Osteocyte (in vitro differentiated cells): ENCODE results near the gene METTL6. TPM values are rescaled to one million over a fixed set of nuclear protein-coding genes. Genes with fewer than 3 reads are reported as not detected.
"Not testable (repeated sequence)": the region's sequence is repeated elsewhere in the genome, so short reads cannot be mapped to it uniquely, and the experiment has no call there.

ENCODE experiments used
- DNase-seq: peaks from one replicate; pipeline ENCODE4 v3.0.0; 2021; ENCODE audit warnings: mixed read lengths; ENCODE audit not compliant: unreplicated experiment; ENCODE audit errors: extremely low spot score
- H3K27ac Mint-ChIP-seq: one replicate; pipeline ENCODE4 v1.8.0; 2021; ENCODE audit warnings: mild to moderate bottlenecking, mixed read lengths; ENCODE audit not compliant: unreplicated experiment
- H3K27me3 Mint-ChIP-seq: one replicate; pipeline ENCODE4 v1.8.0; 2021; ENCODE audit warnings: mixed read lengths; ENCODE audit not compliant: unreplicated experiment
- H3K36me3 Mint-ChIP-seq: one replicate; pipeline ENCODE4 v1.8.0; 2021; ENCODE audit warnings: mixed read lengths; ENCODE audit not compliant: unreplicated experiment
- H3K4me1 Mint-ChIP-seq: one replicate; pipeline ENCODE4 v1.8.0; 2021; ENCODE audit warnings: mixed read lengths; ENCODE audit not compliant: unreplicated experiment
- H3K4me3 Mint-ChIP-seq: one replicate; pipeline ENCODE4 v1.8.0; 2021; ENCODE audit warnings: mild to moderate bottlenecking, moderate library complexity, mixed read lengths; ENCODE audit not compliant: unreplicated experiment
- H3K9me3 Mint-ChIP-seq: one replicate; pipeline ENCODE4 v1.8.0; 2021; ENCODE audit warnings: mixed read lengths; ENCODE audit not compliant: unreplicated experiment
- total RNA-seq: library from RNA; stranded (reverse); gene quantifications from 2 replicates; pipeline ENCODE4 v1.2.1, GENCODE V29; 2021
- TF ChIP-seq, protein P1 (sequence below): fragments of 200-600 bp; sonication (generic); IDR thresholded peaks from 2 replicates; pipeline ENCODE4 v1.5.0; 2021; ENCODE audit warnings: antibody characterized with exemption, mild to moderate bottlenecking, moderate library complexity

METTL6 gene
- total RNA-seq, 1 donor from 2014 or later = 20.5 TPM

GRCh38 chr3:15368561-15369135 is 58.7 kb downstream of the METTL6 start:
- TF ChIP-seq, protein P1, sequence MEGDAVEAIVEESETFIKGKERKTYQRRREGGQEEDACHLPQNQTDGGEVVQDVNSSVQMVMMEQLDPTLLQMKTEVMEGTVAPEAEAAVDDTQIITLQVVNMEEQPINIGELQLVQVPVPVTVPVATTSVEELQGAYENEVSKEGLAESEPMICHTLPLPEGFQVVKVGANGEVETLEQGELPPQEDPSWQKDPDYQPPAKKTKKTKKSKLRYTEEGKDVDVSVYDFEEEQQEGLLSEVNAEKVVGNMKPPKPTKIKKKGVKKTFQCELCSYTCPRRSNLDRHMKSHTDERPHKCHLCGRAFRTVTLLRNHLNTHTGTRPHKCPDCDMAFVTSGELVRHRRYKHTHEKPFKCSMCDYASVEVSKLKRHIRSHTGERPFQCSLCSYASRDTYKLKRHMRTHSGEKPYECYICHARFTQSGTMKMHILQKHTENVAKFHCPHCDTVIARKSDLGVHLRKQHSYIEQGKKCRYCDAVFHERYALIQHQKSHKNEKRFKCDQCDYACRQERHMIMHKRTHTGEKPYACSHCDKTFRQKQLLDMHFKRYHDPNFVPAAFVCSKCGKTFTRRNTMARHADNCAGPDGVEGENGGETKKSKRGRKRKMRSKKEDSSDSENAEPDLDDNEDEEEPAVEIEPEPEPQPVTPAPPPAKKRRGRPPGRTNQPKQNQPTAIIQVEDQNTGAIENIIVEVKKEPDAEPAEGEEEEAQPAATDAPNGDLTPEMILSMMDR = no peak
- Mint-ChIP-seq H3K27me3 (peaks cover 9% of the 10 kb centered on the region), H3K4me3 (no peak overlapping the region), H3K27ac (no peak overlapping the region), H3K9me3 (no peaks in the 10 kb centered on the region), H3K36me3 (no peaks in the 10 kb centered on the region), H3K4me1 (peaks cover 8% of the 10 kb centered on the region)
- no peak for DNase-seq

GRCh38 chr3:15367059-15367458 is 60.3 kb downstream of the METTL6 start:
- Mint-ChIP-seq H3K4me3 (no peak overlapping the region), H3K4me1 (peaks cover 13% of the 10 kb centered on the region), H3K9me3 (no peaks in the 10 kb centered on the region), H3K27me3 (peaks cover 9% of the 10 kb centered on the region), H3K36me3 (no peaks in the 10 kb centered on the region), H3K27ac (no peak overlapping the region)
- no peak for DNase-seq
- TF ChIP-seq, protein P1 = no peak

- H3K4me3 Mint-ChIP-seq, H3K36me3 Mint-ChIP-seq, H3K27ac Mint-ChIP-seq, DNase-seq, H3K27me3 Mint-ChIP-seq, H3K9me3 Mint-ChIP-seq: not testable (repeated sequence)
- H3K4me1 Mint-ChIP-seq = peaks cover 32% of the 10 kb centered on the region
Observed at GRCh38 chr3:15364078-15364477, 63.3 kb downstream of the METTL6 start.

- H3K27ac Mint-ChIP-seq = peak overlapping the region; percentile 33
- no peak for DNase-seq
Observed at GRCh38 chr3:15361494-15362214, 65.7 kb downstream of the METTL6 start.

DNA sequence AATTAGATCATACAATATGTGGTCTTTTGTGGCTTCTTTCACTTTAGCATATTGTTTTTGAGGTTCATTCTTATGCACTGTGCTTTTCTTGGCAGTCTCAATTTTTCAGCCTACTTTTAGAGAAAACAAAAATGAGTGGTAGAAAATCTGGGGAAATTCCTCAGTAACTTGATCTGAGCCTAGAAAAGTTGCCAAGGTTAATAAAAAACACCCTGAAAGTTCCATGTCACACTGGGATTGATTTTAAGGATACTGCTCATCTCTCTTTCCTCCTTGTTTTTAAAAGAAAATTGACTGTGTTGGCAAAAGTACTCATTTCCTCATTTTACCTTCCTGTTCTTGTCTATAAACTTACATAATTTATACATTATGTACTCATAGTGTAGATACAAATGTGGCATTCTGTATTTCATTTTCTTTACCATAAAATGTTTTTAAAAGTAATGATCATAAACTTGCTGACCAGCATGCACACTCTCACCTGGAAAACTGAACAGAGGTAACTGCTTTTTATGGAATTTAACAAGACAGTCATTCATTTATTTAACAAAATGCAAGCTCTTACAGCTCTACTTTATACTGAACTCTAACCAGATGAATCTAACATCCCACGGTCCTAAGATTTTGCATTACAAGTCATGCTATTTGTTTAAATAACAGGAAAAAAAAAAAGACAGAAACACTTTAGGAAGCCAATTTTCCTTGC is 66.4 kb downstream of the METTL6 start:
- Mint-ChIP-seq H3K4me1 (peaks cover 27% of the 10 kb centered on the region), H3K27ac (peak overlapping the region; percentile 33), H3K9me3 (no peaks in the 10 kb centered on the region), H3K4me3 (no peak overlapping the region), H3K36me3 (no peaks in the 10 kb centered on the region), H3K27me3 (no peaks in the 10 kb centered on the region)
- TF ChIP-seq, protein P1 = no peak
- no peak for DNase-seq

More at GRCh38 chr3:15361494-15362214, 65.7 kb downstream of the METTL6 start:
- no peaks in the 10 kb centered on the region for H3K27me3 Mint-ChIP-seq
- H3K36me3 Mint-ChIP-seq = no peaks in the 10 kb centered on the region
- H3K9me3 Mint-ChIP-seq = no peaks in the 10 kb centered on the region
- peaks cover 27% of the 10 kb centered on the region for H3K4me1 Mint-ChIP-seq
- H3K4me3 Mint-ChIP-seq = no peak overlapping the region
- TF ChIP-seq, protein P1 = no peak

Other genes with a start within 250 kb of the METTL6 start
- gene CAPN7, start 221.3 kb downstream of the METTL6 start, total RNA-seq = 49.5 and 49.9 TPM in 2 replicates
- gene SH3BP5, start 95.0 kb downstream of the METTL6 start, total RNA-seq = 4.5 and 5.9 TPM in 2 replicates
- 16.0 and 17.8 TPM in 2 replicates for gene EAF1, start 54 bp upstream of the METTL6 start, total RNA-seq
- 2.6 and 3.1 TPM in 2 replicates for gene COLQ, start 94.2 kb upstream of the METTL6 start, total RNA-seq
- gene HACL1, start 174.0 kb upstream of the METTL6 start, total RNA-seq = 23.7 and 24.7 TPM in 2 replicates
- gene BTD, start 174.2 kb upstream of the METTL6 start, total RNA-seq = 28.0 and 28.9 TPM in 2 replicates